ENCODE measurements around the gene GANC. TPM values are rescaled to one million over a fixed set of nuclear protein-coding genes. Genes with fewer than 3 reads are reported as not detected.

The GANC gene
- total and polyA plus RNA-seq, 10 donors: 7.4 to 65.9 (median 42.3) TPM

- DNase-seq: no peak
- H3K27ac ChIP-seq: no peak overlapping the region
- H3K27me3 ChIP-seq (replicated peaks in 1 of 7): no peaks in the 10 kb centered on the region
- no peak for TF ChIP-seq POLR2A (IDR thresholded peaks at IDR 0.05)
- TF ChIP-seq CTCF (IDR thresholded peaks at IDR 0.05 in 8 of 11, conservative IDR thresholded peaks at IDR 0.05 in 3 of 11): no peak
- no peak for TF ChIP-seq POLR2AphosphoS5 (IDR thresholded peaks at IDR 0.05)
- peaks cover 6 to 100% (median 80%) of the 10 kb centered on the region in 6 donors for H3K36me3 ChIP-seq
- WGBS, 5 donors: 95 to 98% (median 98%) methylated on average over 1 of the region's 1 CpG
- intact Hi-C loops (cut with DNase I; ENCODE audit: low total_unique reads): no loop called here
- no peaks in the 10 kb centered on the region for H3K4me1 ChIP-seq
- no peaks in the 10 kb centered on the region for H3K9me3 ChIP-seq
- H3K4me3 ChIP-seq: no peak overlapping the region
Measured at GRCh38 chr15:42231088-42231487, 41.9 kb upstream of the GANC start.

- intact Hi-C loops (cut with DNase I; ENCODE audit: low total_unique reads): no loop called here
- TF ChIP-seq POLR2A (IDR thresholded peaks at IDR 0.05) (no peak), POLR2AphosphoS5 (IDR thresholded peaks at IDR 0.05) (no peak), CTCF (IDR thresholded peaks at IDR 0.05 in 8 of 11, conservative IDR thresholded peaks at IDR 0.05 in 3 of 11) (no peak)
- H3K27me3 ChIP-seq (replicated peaks in 1 of 7): no peaks in the 10 kb centered on the region
- no peak for DNase-seq
- no peaks in the 10 kb centered on the region for H3K4me1 ChIP-seq
- 59 to 76% (median 70%) methylated on average over 5 of the region's 5 CpGs for WGBS, 5 donors
- H3K9me3 ChIP-seq: no peaks in the 10 kb centered on the region
- no peak overlapping the region for H3K4me3 ChIP-seq
- H3K27ac ChIP-seq: peak overlapping the region in 1 of 8 donors; percentile 10
- H3K36me3 ChIP-seq: peaks cover 6 to 100% (median 80%) of the 10 kb centered on the region in 6 donors
Measured at GRCh38 chr15:42232606-42233005, 40.4 kb upstream of the GANC start.

- Histone ChIP-seq H3K36me3 (peaks cover 6 to 100% (median 80%) of the 10 kb centered on the region in 6 donors), H3K9me3 (no peaks in the 10 kb centered on the region), H3K4me3 (no peak overlapping the region), H3K27me3 (replicated peaks in 1 of 7) (no peaks in the 10 kb centered on the region), H3K4me1 (no peaks in the 10 kb centered on the region), H3K27ac (peak overlapping the region in 1 of 8 donors; percentile 10)
- 57 to 89% (median 61%) methylated on average over 2 of the region's 2 CpGs for WGBS, 5 donors
- no peak for DNase-seq
- intact Hi-C loops (cut with DNase I; ENCODE audit: low total_unique reads): no loop called here
- TF ChIP-seq POLR2A (IDR thresholded peaks at IDR 0.05) (no peak), CTCF (IDR thresholded peaks at IDR 0.05 in 8 of 11, conservative IDR thresholded peaks at IDR 0.05 in 3 of 11) (no peak), POLR2AphosphoS5 (IDR thresholded peaks at IDR 0.05) (no peak)
Measured at GRCh38 chr15:42233107-42233506, 39.9 kb upstream of the GANC start.

- no peak overlapping the region for H3K4me3 ChIP-seq
- no peak for DNase-seq
- H3K27ac ChIP-seq: no peak overlapping the region
- peaks cover 6 to 94% (median 59%) of the 10 kb centered on the region in 6 donors for H3K36me3 ChIP-seq
- TF ChIP-seq CTCF (IDR thresholded peaks at IDR 0.05 in 8 of 11, conservative IDR thresholded peaks at IDR 0.05 in 3 of 11) (no peak), POLR2A (IDR thresholded peaks at IDR 0.05) (no peak), POLR2AphosphoS5 (IDR thresholded peaks at IDR 0.05) (no peak)
- intact Hi-C loops (cut with DNase I; ENCODE audit: low total_unique reads): no loop called here
- H3K4me1 ChIP-seq: no peaks in the 10 kb centered on the region
- H3K9me3 ChIP-seq: no peaks in the 10 kb centered on the region
- no peaks in the 10 kb centered on the region for H3K27me3 ChIP-seq (replicated peaks in 1 of 7)
Measured at GRCh38 chr15:42239528-42240182, 33.3 kb upstream of the GANC start.
